GM21360 (cell line): ENCODE data around the gene GNB1.
"Not testable (repeated sequence)": the region's sequence is repeated elsewhere in the genome, so short reads cannot be mapped to it uniquely, and the experiment has no call there.

Source experiments
- ATAC-seq: cut with Tn5 transposase; IDR thresholded peaks from one replicate; pipeline ENCODE4 v1.9.1; 2021; ENCODE audit warnings: mild to moderate bottlenecking, moderate library complexity; ENCODE audit not compliant: unreplicated experiment

The GNB1 gene

GRCh38 chr1:1890506-1891348 is at the start of gene GNB1:
TSS of gene GNB1 (minus strand) at chr1:1891087. CDS start at chr1:1825453, 65,634 bp downstream.
- ATAC-seq = peak; percentile 73

GRCh38 chr1:1940123-1940425 is 49.2 kb upstream of the GNB1 start:
- ATAC-seq = no peak

DNA sequence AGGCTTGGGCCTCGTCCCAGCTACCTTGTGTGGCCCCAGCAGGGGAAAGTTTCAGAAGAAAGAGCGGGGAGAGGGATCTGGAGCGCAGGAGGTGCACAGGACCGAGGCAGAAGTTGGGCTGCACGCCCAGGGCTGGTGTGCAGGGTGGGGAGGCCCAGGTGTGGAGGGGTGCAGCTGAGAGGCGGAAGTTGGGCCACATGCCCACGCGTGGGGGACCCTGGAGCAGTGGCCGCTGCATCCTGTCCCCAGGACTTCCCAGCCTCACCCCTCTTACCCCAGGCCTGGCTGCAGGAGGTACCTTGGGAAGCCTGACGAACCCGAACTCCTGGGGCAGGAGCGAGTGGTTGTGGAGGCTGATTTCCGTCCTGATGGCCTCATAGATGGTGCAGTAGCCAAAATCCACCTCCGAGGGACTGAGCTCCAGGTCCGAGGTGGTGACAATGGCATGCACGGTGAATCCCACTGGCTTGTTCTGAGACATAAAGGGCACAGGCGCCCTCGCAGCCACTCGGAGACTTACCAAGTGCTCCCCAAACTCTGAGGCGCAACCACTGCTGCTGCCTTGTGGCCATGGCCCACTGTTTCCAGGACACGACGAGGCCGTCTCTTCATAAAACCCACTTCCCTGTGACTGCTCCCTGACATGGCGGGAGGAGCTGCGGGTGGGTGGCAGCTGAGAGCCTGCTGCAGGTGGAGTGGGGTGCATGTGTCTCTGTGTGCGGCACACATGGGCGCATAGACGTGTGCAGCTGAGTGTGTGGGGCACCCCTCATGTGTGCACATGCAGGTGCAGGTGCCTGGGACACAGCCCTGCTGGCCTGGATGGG is 48.6 kb upstream of the GNB1 start:
- no peak for ATAC-seq

DNA sequence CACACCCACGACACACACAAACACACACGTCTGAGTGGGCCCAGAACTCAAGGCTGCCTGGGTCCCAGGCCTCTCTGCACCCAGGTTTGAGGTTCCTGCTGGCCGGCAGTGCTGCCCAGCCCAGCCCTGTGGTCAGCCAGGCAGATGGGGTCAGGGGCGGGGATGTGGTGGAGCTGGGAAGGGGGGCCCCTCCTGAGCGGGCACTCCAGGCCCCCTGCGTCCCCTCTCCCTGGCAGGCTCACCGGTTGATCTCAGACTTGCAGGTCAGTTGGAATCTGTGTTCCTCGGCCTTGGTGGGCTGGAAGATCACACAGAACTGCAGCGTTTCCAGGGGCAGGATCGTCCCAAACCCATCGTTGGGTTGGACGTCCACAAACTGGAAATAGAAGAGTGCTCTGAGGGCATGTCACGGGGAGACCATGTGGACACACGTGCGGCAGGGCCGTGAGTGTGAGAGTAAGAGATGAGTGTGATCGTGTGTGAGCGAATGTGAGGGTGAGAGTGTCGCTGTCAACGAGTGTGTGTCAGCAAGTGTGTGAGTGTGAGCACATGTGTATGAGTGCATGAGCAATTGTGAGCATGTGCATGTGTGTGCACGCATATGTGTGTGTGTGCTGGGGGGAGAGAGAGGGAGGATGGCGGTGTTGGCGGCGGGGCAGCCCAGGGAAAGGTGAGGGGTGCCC is 47.9 kb upstream of the GNB1 start:
- ATAC-seq = no peak

DNA sequence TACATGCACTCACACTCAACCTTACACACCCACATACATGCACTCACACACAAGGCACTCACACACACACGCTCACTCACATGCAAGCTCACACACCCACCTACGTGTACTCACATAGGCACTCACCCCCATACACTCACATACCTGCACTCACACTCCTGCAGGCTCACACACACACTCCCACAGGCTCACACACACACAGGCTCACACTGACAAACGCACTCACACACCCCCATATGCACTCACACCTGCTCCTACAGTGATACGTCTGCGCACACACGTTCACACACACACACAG is 47.3 kb upstream of the GNB1 start:
- no peak for ATAC-seq

DNA sequence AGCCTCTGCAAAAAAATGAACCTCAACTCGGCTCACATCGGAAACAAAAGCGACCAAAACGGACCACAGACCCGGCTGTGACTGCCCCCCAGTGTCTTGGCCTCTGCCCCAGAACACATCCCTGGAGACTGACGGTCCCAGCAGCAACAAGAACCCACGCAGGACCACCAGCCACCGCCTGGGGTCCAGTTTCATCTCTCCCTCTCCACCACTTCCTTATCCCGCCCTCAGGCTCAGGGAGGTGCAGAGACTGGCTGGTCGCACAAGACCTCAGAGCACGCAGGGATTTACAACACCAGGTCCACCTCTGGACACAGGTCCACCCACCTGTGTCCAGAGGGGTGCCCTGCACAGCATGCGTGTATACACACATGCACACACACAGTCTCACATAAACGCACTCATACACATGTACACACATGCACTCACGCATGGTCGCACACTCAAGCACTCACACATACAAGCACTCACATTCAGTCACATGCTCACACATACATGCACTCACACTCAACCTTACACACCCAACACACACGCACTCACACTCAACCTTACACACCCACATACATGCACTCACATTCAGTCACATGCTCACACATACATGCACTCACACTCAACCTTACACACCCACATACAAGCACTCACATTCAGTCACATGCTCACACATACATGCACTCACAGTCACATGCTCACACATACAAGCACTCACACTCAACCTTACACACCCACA is 46.8 kb upstream of the GNB1 start:
- ATAC-seq = no peak

DNA sequence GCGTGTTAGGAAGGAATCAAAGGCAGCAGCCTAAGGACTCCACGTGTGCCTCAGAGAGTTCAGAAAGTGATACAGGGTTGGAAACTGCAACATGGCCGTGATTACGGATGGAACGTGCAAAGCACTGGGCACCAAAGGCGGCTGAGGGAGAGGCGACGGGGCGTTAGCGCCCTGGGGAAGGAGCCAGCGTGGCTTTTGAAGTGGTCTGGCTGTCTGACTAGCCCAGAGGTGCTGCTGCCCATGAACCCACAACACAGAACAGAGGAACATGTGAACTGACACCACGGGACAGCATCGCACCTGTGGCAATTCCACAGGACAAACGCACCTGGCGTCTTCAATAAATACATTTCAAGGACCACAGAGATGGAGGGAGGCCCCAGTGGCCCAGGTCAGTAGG is 46.2 kb upstream of the GNB1 start:
- no peak for ATAC-seq

- not testable (repeated sequence) for ATAC-seq
These were observed 44.0 kb upstream of the GNB1 start for GRCh38 chr1:1934848-1935247.

DNA sequence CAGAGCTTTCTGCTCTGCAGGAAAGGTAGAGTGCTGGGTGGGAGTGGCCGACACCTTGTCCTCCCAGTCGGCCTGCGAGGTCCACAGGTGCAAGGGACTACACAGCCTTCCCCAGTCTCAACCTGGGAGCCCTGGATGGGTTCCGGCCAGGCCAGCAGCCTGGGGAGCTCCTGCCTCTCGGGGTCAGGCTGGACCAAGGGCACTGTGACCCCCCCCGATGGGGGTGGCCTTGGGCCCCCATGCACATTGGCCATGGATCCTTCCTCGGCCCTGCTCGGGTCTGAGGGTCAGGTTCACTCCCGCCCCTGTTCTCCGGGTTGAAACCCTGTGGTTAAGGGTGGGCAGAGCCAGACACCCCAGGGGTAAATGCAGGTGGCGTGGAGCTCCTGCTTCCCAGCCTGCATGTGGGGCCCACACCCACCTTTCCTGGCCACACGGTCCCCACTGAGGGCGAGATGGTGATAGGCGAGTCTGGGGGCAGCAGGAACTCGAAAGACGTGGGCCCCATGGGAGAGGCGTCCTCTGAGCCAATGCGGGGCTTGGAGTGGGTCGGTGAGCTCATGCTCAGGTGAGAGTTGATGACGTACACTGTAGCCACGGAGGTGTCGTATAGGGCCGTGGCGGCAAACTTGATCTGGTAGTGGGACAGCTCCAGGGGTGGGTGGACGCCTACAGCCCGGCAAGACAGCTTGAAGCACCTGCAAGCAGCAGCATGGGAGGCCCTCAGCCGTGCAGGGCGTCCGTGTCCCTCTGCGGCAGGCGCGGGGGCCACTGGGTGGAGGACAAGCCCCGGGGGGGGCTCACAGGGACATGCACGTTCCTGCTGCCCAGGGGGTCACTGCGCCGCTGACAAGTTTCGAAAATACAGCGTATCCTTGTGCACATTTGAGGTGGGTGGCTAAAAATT is 39.0 kb upstream of the GNB1 start:
- ATAC-seq = no peak

DNA sequence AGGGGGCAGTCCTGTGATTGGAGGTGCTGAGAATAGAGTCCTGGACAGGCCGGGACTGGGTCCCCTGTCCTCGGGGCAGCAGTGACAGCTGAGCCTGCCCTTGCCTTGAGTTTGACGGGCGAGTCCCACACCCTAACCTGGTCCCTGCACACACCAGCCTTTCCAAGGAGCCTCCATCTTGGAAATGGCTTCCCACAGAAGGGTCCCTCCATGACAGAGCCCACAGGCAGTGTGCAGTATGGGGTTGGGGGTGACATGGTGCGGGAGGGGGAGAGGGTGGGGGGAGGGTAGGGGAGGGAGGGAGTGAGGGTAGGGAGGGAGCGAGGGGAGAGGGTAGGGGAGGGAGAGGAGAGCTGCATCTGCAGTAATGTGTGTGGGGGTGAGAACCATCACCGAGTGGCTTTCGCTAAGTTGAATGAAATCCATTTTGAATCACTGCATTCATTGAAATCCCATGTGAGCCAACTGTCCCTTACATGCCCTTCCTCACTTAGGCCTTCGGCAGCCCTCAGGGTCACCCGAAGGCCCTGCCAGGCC is 38.3 kb upstream of the GNB1 start:
- ATAC-seq = no peak

- no peak for ATAC-seq
These were observed 37.6 kb upstream of the GNB1 start for GRCh38 chr1:1928231-1929101.

- ATAC-seq = no peak
These were observed 36.9 kb upstream of the GNB1 start for GRCh38 chr1:1927751-1928150.

- ATAC-seq = no peak
These were observed 36.2 kb upstream of the GNB1 start for GRCh38 chr1:1926886-1927660.

DNA sequence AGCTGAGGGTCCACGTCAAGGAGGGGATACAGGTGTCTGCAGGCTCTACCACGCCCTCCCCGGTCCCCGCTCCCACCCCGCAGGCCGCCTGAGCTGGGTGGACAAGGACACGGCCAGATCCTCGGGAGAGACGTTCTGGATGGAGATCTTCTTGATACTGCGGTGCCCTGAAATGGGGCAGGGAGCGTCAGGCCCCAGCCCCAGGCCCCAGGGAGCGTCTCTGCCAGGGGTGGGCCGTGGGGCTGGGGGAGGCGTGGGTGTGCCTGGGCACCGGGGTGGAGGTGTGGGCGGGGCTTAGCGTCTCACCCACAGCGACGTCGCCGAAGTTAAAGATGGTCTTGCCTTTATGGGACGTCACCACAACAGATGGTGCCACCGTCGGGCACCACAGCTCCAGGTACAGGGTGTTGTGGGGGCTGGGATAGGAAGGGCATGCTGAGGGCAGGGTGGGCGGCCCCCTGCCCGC is 35.5 kb upstream of the GNB1 start:
- no peak for ATAC-seq

GRCh38 chr1:1925437-1926345 is 34.8 kb upstream of the GNB1 start:
- no peak for ATAC-seq

GRCh38 chr1:1924849-1925248 is 34.0 kb upstream of the GNB1 start:
- no peak for ATAC-seq

- ATAC-seq = no peak
These were observed 33.5 kb upstream of the GNB1 start for GRCh38 chr1:1924386-1924785.
